Measurements from ENCODE around the gene STAG1.

The STAG1 gene

GRCh38 chr3:136512381-136512780 is 239.8 kb downstream of the STAG1 start:
- DNase-seq (ENCODE audit: low read depth) = no peak
- no peak overlapping the region for H3K4me3 ChIP-seq (ENCODE audit: low read length)
- no peak for TF ChIP-seq CTCF (conservative IDR thresholded peaks at IDR 0.05; ENCODE audit: low read depth, low read length)

GRCh38 chr3:136505676-136506075 is 246.5 kb downstream of the STAG1 start:
- no peak for TF ChIP-seq CTCF (conservative IDR thresholded peaks at IDR 0.05; ENCODE audit: low read depth, low read length)
- no peak for DNase-seq (ENCODE audit: low read depth)
- H3K4me3 ChIP-seq (ENCODE audit: low read length) = no peak overlapping the region

GRCh38 chr3:136503056-136503455 is 249.1 kb downstream of the STAG1 start:
- no peak overlapping the region for H3K4me3 ChIP-seq (ENCODE audit: low read length)
- DNase-seq (ENCODE audit: low read depth) = no peak
- no peak for TF ChIP-seq CTCF (conservative IDR thresholded peaks at IDR 0.05; ENCODE audit: low read depth, low read length)

GRCh38 chr3:136498919-136499447 is 253.2 kb downstream of the STAG1 start:
- DNase-seq (ENCODE audit: low read depth) = no peak
- no peak overlapping the region for H3K4me3 ChIP-seq (ENCODE audit: low read length)
- TF ChIP-seq CTCF (conservative IDR thresholded peaks at IDR 0.05; ENCODE audit: low read depth, low read length) = no peak

GRCh38 chr3:136495213-136495612 is 257.0 kb downstream of the STAG1 start:
- no peak overlapping the region for H3K4me3 ChIP-seq (ENCODE audit: low read length)
- DNase-seq (ENCODE audit: low read depth) = no peak
- TF ChIP-seq CTCF (conservative IDR thresholded peaks at IDR 0.05; ENCODE audit: low read depth, low read length) = no peak

GRCh38 chr3:136490646-136491405 is 261.4 kb downstream of the STAG1 start:
- TF ChIP-seq CTCF (conservative IDR thresholded peaks at IDR 0.05; ENCODE audit: low read depth, low read length) = no peak
- no peak for DNase-seq (ENCODE audit: low read depth)
- H3K4me3 ChIP-seq (ENCODE audit: low read length) = no peak overlapping the region

GRCh38 chr3:136485777-136486176 is 266.4 kb downstream of the STAG1 start:
- DNase-seq (ENCODE audit: low read depth) = no peak
- no peak for TF ChIP-seq CTCF (conservative IDR thresholded peaks at IDR 0.05; ENCODE audit: low read depth, low read length)
- no peak overlapping the region for H3K4me3 ChIP-seq (ENCODE audit: low read length)

Data from retinal pigment epithelial cell (primary cell).